ENCODE results near the gene GGCT.

The GGCT gene

GRCh38 chr7:30504301-30505173, at the start of gene GGCT:
Gene GGCT, minus strand, starts transcription at chr7:30504829. Its CDS starts 120 bp downstream, at chr7:30504709.
- H3K4me1 ChIP-seq (ENCODE audit: low read depth, poor library complexity, severe bottlenecking) = peaks cover 16% of the 10 kb centered on the region
- no peaks in the 10 kb centered on the region for H4K20me1 ChIP-seq (ENCODE audit: insufficient read depth)
- peak within 1 kb of the TSS; percentile 86 for H3K4me2 ChIP-seq
- H3K27ac ChIP-seq = peak within 1 kb of the TSS; percentile 39
- peak within 1 kb of the TSS; percentile 83 for H3K9ac ChIP-seq
- no peaks in the 10 kb centered on the region for H3K36me3 ChIP-seq (ENCODE audit: insufficient read depth)
- no peak for TF ChIP-seq CTCF (conservative IDR thresholded peaks at IDR 0.05; ENCODE audit: low read depth, low read length)
- H3K27me3 ChIP-seq (ENCODE audit: insufficient read depth, low read depth) = no peaks in the 10 kb centered on the region
- H2AFZ ChIP-seq (ENCODE audit: low read depth) = peak within 1 kb of the TSS; percentile 90
- H3K4me3 ChIP-seq (IDR thresholded peaks at IDR 0.05; ENCODE audit: insufficient read depth, low read depth, low read length) = no peak within 1 kb of the TSS
- H3K79me2 ChIP-seq (ENCODE audit: insufficient read depth, low read depth) = peaks cover 29% of the 10 kb centered on the region

- Histone ChIP-seq H3K4me1 (ENCODE audit: low read depth, poor library complexity, severe bottlenecking) (no peaks in the 10 kb centered on the region), H3K36me3 (ENCODE audit: insufficient read depth) (no peaks in the 10 kb centered on the region), H3K4me3 (IDR thresholded peaks at IDR 0.05; ENCODE audit: insufficient read depth, low read depth, low read length) (no peak overlapping the region), H3K9ac (no peak overlapping the region), H2AFZ (ENCODE audit: low read depth) (no peak overlapping the region), H3K79me2 (ENCODE audit: insufficient read depth, low read depth) (no peaks in the 10 kb centered on the region), H3K27ac (no peak overlapping the region), H4K20me1 (ENCODE audit: insufficient read depth) (no peaks in the 10 kb centered on the region), H3K4me2 (no peak overlapping the region), H3K27me3 (ENCODE audit: insufficient read depth, low read depth) (no peaks in the 10 kb centered on the region)
- no peak for TF ChIP-seq CTCF (conservative IDR thresholded peaks at IDR 0.05; ENCODE audit: low read depth, low read length)
Measured at GRCh38 chr7:30553546-30553945, 48.9 kb upstream of the GGCT start.

- H2AFZ ChIP-seq (ENCODE audit: low read depth) = no peak overlapping the region
- H4K20me1 ChIP-seq (ENCODE audit: insufficient read depth) = no peaks in the 10 kb centered on the region
- no peak overlapping the region for H3K4me2 ChIP-seq
- no peaks in the 10 kb centered on the region for H3K4me1 ChIP-seq (ENCODE audit: low read depth, poor library complexity, severe bottlenecking)
- H3K27ac ChIP-seq = no peak overlapping the region
- no peak overlapping the region for H3K9ac ChIP-seq
- TF ChIP-seq CTCF (conservative IDR thresholded peaks at IDR 0.05; ENCODE audit: low read depth, low read length) = no peak
- no peaks in the 10 kb centered on the region for H3K79me2 ChIP-seq (ENCODE audit: insufficient read depth, low read depth)
- H3K36me3 ChIP-seq (ENCODE audit: insufficient read depth) = no peaks in the 10 kb centered on the region
- no peak overlapping the region for H3K4me3 ChIP-seq (IDR thresholded peaks at IDR 0.05; ENCODE audit: insufficient read depth, low read depth, low read length)
- no peaks in the 10 kb centered on the region for H3K27me3 ChIP-seq (ENCODE audit: insufficient read depth, low read depth)
Measured at GRCh38 chr7:30553141-30553540, 48.5 kb upstream of the GGCT start.

- H3K79me2 ChIP-seq (ENCODE audit: insufficient read depth, low read depth) = no peaks in the 10 kb centered on the region
- no peak overlapping the region for H3K4me3 ChIP-seq (IDR thresholded peaks at IDR 0.05; ENCODE audit: insufficient read depth, low read depth, low read length)
- no peak overlapping the region for H3K9ac ChIP-seq
- no peaks in the 10 kb centered on the region for H4K20me1 ChIP-seq (ENCODE audit: insufficient read depth)
- no peak overlapping the region for H3K27ac ChIP-seq
- no peak overlapping the region for H3K4me2 ChIP-seq
- no peaks in the 10 kb centered on the region for H3K27me3 ChIP-seq (ENCODE audit: insufficient read depth, low read depth)
- no peaks in the 10 kb centered on the region for H3K36me3 ChIP-seq (ENCODE audit: insufficient read depth)
- H2AFZ ChIP-seq (ENCODE audit: low read depth) = no peak overlapping the region
- no peak for TF ChIP-seq CTCF (conservative IDR thresholded peaks at IDR 0.05; ENCODE audit: low read depth, low read length)
- no peaks in the 10 kb centered on the region for H3K4me1 ChIP-seq (ENCODE audit: low read depth, poor library complexity, severe bottlenecking)
Measured at GRCh38 chr7:30552330-30552729, 47.7 kb upstream of the GGCT start.
